ENCODE measurements around the gene BANF1.
A peak's percentile ranks its signal among the peaks of the same experiment; 100 is the strongest.

BANF1 gene

DNA sequence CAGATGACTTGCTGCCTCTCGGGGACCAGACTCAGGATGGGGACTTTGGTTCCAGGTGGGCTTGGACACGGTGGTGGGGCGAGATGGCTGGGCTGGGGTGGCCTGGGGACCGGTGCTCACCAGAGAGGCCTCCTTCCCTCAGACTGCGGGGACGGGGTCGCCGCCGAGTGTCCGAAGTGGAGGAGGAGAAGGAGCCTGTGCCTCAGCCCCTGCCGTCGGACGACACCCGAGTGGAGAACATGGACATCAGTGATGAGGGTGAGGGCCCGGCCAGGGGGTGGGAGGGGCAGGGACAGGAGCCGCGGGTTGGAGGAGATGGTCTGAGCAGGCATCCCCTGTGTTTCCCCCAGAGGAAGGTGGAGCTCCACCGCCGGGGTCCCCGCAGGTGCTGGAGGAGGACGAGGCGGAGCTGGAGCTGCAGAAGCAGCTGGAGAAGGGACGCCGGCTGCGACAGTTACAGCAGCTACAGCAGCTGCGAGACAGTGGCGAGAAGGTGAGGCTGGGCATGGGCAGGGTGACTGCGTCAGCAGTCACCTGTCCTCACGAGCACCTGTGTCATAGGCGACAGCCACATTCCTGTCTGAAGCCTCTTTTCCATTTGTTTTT lies 34.9 kb upstream of the BANF1 start:
- Histone ChIP-seq H2BK15ac (replicated peaks; ENCODE audit: low read depth) (no peak overlapping the region), H3K27ac (ENCODE audit: low read depth, low read length) (no peak overlapping the region), H3K27me3 (ENCODE audit: insufficient read depth, low read length, poor library complexity) (no peaks in the 10 kb centered on the region), H3K9ac (ENCODE audit: low read length) (no peak overlapping the region), H2BK120ac (ENCODE audit: low read depth, low read length) (no peak overlapping the region), H3K36me3 (ENCODE audit: control insufficient read depth, insufficient read depth, low read length) (peaks cover 13% of the 10 kb centered on the region), H3K79me2 (ENCODE audit: control insufficient read depth, insufficient read depth, low read length) (peaks cover 15% of the 10 kb centered on the region), H3K4me2 (ENCODE audit: low read length) (no peak overlapping the region), H2AK5ac (ENCODE audit: low read length) (no peak overlapping the region), H2BK5ac (ENCODE audit: low read length) (no peak overlapping the region), H3K4me1 (ENCODE audit: control insufficient read depth, low read depth, low read length) (peaks cover 3% of the 10 kb centered on the region), H3K23ac (ENCODE audit: low read length) (no peak overlapping the region), H4K8ac (ENCODE audit: low read depth, low read length) (no peak overlapping the region), H3K79me1 (ENCODE audit: low read length) (peaks cover 18% of the 10 kb centered on the region), H3K56ac (ENCODE audit: low read length) (no peak overlapping the region), H3K4me3 (ENCODE audit: low read length) (no peak overlapping the region), H3K18ac (ENCODE audit: low read length) (no peak overlapping the region), H3K4ac (ENCODE audit: low read depth, low read length) (no peak overlapping the region), H4K5ac (ENCODE audit: low read length) (no peak overlapping the region)
- WGBS (ENCODE audit: extremely low coverage, insufficient coverage, low lambda C conversion rate): no CpG with 5 or more reads among the region's 30 CpGs
- no peak for DNase-seq

GRCh38 chr11:65968600-65969482 lies 33.5 kb upstream of the BANF1 start:
- no peak overlapping the region for H3K4ac ChIP-seq (ENCODE audit: low read depth, low read length)
- peaks cover 8% of the 10 kb centered on the region for H3K79me1 ChIP-seq (ENCODE audit: low read length)
- H3K23ac ChIP-seq (ENCODE audit: low read length): no peak overlapping the region
- no peak overlapping the region for H2BK15ac ChIP-seq (replicated peaks; ENCODE audit: low read depth)
- H3K9ac ChIP-seq (ENCODE audit: low read length): no peak overlapping the region
- no peak overlapping the region for H4K8ac ChIP-seq (ENCODE audit: low read depth, low read length)
- peaks cover 14% of the 10 kb centered on the region for H3K36me3 ChIP-seq (ENCODE audit: control insufficient read depth, insufficient read depth, low read length)
- H3K79me2 ChIP-seq (ENCODE audit: control insufficient read depth, insufficient read depth, low read length): peaks cover 5% of the 10 kb centered on the region
- peak; percentile 22 for DNase-seq
- H3K27me3 ChIP-seq (ENCODE audit: insufficient read depth, low read length, poor library complexity): no peaks in the 10 kb centered on the region
- H3K18ac ChIP-seq (ENCODE audit: low read length): no peak overlapping the region
- H3K4me2 ChIP-seq (ENCODE audit: low read length): no peak overlapping the region
- H2BK120ac ChIP-seq (ENCODE audit: low read depth, low read length): no peak overlapping the region
- no peak overlapping the region for H3K4me3 ChIP-seq (ENCODE audit: low read length)
- no peak overlapping the region for H2BK5ac ChIP-seq (ENCODE audit: low read length)
- no peaks in the 10 kb centered on the region for H3K4me1 ChIP-seq (ENCODE audit: control insufficient read depth, low read depth, low read length)
- no peak overlapping the region for H3K27ac ChIP-seq (ENCODE audit: low read depth, low read length)
- WGBS (ENCODE audit: extremely low coverage, insufficient coverage, low lambda C conversion rate): no CpG with 5 or more reads among the region's 15 CpGs
- no peak overlapping the region for H2AK5ac ChIP-seq (ENCODE audit: low read length)
- H4K5ac ChIP-seq (ENCODE audit: low read length): no peak overlapping the region
- H3K56ac ChIP-seq (ENCODE audit: low read length): no peak overlapping the region

DNA sequence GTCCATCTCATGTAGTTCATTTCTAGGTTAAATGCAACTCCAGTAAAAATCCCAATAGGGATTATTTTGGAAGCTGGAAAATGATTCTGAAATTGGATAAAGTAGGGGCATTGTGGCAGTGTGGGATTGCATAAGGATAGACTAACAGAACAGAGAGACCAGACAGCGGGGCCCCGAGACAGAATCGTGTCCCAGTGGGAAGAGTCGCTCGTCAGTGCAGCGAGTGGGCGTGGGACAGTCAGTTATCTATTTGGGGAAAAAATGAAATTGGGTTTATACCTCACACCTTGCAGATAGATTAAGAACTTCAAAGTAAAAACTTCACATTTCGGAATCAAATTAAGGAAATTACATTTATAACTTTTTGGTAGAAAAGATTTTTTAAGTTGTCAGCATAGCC lies 30.2 kb upstream of the BANF1 start:
- Histone ChIP-seq H3K4ac (ENCODE audit: low read depth, low read length) (no peak overlapping the region), H3K79me2 (ENCODE audit: control insufficient read depth, insufficient read depth, low read length) (no peaks in the 10 kb centered on the region), H2BK120ac (ENCODE audit: low read depth, low read length) (no peak overlapping the region), H3K4me3 (ENCODE audit: low read length) (no peak overlapping the region), H2BK5ac (ENCODE audit: low read length) (no peak overlapping the region), H4K8ac (ENCODE audit: low read depth, low read length) (no peak overlapping the region), H3K9ac (ENCODE audit: low read length) (no peak overlapping the region), H3K36me3 (ENCODE audit: control insufficient read depth, insufficient read depth, low read length) (peaks cover 8% of the 10 kb centered on the region), H3K56ac (ENCODE audit: low read length) (no peak overlapping the region), H3K27me3 (ENCODE audit: insufficient read depth, low read length, poor library complexity) (no peaks in the 10 kb centered on the region), H3K18ac (ENCODE audit: low read length) (no peak overlapping the region), H4K5ac (ENCODE audit: low read length) (no peak overlapping the region), H3K4me1 (ENCODE audit: control insufficient read depth, low read depth, low read length) (no peaks in the 10 kb centered on the region), H3K79me1 (ENCODE audit: low read length) (peaks cover 2% of the 10 kb centered on the region), H3K23ac (ENCODE audit: low read length) (no peak overlapping the region), H3K27ac (ENCODE audit: low read depth, low read length) (no peak overlapping the region), H2BK15ac (replicated peaks; ENCODE audit: low read depth) (no peak overlapping the region), H3K4me2 (ENCODE audit: low read length) (no peak overlapping the region), H2AK5ac (ENCODE audit: low read length) (no peak overlapping the region)
- no CpG with 5 or more reads among the region's 8 CpGs for WGBS (ENCODE audit: extremely low coverage, insufficient coverage, low lambda C conversion rate)
- no peak for DNase-seq

GRCh38 chr11:65973439-65974110 lies 28.7 kb upstream of the BANF1 start:
- Histone ChIP-seq H2AK5ac (ENCODE audit: low read length) (no peak overlapping the region), H3K27me3 (ENCODE audit: insufficient read depth, low read length, poor library complexity) (no peaks in the 10 kb centered on the region), H3K23ac (ENCODE audit: low read length) (no peak overlapping the region), H3K79me1 (ENCODE audit: low read length) (peaks cover 2% of the 10 kb centered on the region), H2BK120ac (ENCODE audit: low read depth, low read length) (no peak overlapping the region), H3K4me1 (ENCODE audit: control insufficient read depth, low read depth, low read length) (no peaks in the 10 kb centered on the region), H3K4ac (ENCODE audit: low read depth, low read length) (no peak overlapping the region), H3K18ac (ENCODE audit: low read length) (no peak overlapping the region), H3K4me2 (ENCODE audit: low read length) (no peak overlapping the region), H4K8ac (ENCODE audit: low read depth, low read length) (no peak overlapping the region), H3K9ac (ENCODE audit: low read length) (no peak overlapping the region), H3K79me2 (ENCODE audit: control insufficient read depth, insufficient read depth, low read length) (no peaks in the 10 kb centered on the region), H2BK5ac (ENCODE audit: low read length) (no peak overlapping the region), H3K56ac (ENCODE audit: low read length) (no peak overlapping the region), H2BK15ac (replicated peaks; ENCODE audit: low read depth) (no peak overlapping the region), H3K4me3 (ENCODE audit: low read length) (no peak overlapping the region), H3K36me3 (ENCODE audit: control insufficient read depth, insufficient read depth, low read length) (peaks cover 8% of the 10 kb centered on the region), H3K27ac (ENCODE audit: low read depth, low read length) (no peak overlapping the region), H4K5ac (ENCODE audit: low read length) (no peak overlapping the region)
- WGBS (ENCODE audit: extremely low coverage, insufficient coverage, low lambda C conversion rate): no CpG with 5 or more reads among the region's 13 CpGs
- no peak for DNase-seq

- Histone ChIP-seq H2BK5ac (ENCODE audit: low read length) (no peak overlapping the region), H4K5ac (ENCODE audit: low read length) (no peak overlapping the region), H4K8ac (ENCODE audit: low read depth, low read length) (no peak overlapping the region), H3K4me2 (ENCODE audit: low read length) (no peak overlapping the region), H3K79me2 (ENCODE audit: control insufficient read depth, insufficient read depth, low read length) (no peaks in the 10 kb centered on the region), H3K23ac (ENCODE audit: low read length) (no peak overlapping the region), H3K9ac (ENCODE audit: low read length) (no peak overlapping the region), H3K56ac (ENCODE audit: low read length) (no peak overlapping the region), H3K4me1 (ENCODE audit: control insufficient read depth, low read depth, low read length) (no peaks in the 10 kb centered on the region), H2BK120ac (ENCODE audit: low read depth, low read length) (no peak overlapping the region), H3K27ac (ENCODE audit: low read depth, low read length) (no peak overlapping the region), H3K18ac (ENCODE audit: low read length) (no peak overlapping the region), H3K27me3 (ENCODE audit: insufficient read depth, low read length, poor library complexity) (no peaks in the 10 kb centered on the region), H3K4ac (ENCODE audit: low read depth, low read length) (no peak overlapping the region), H3K36me3 (ENCODE audit: control insufficient read depth, insufficient read depth, low read length) (peaks cover 4% of the 10 kb centered on the region), H3K79me1 (ENCODE audit: low read length) (no peaks in the 10 kb centered on the region), H3K4me3 (ENCODE audit: low read length) (no peak overlapping the region), H2BK15ac (replicated peaks; ENCODE audit: low read depth) (no peak overlapping the region), H2AK5ac (ENCODE audit: low read length) (no peak overlapping the region)
- no peak for DNase-seq
- no CpG with 5 or more reads among the region's 9 CpGs for WGBS (ENCODE audit: extremely low coverage, insufficient coverage, low lambda C conversion rate)
Observed at GRCh38 chr11:65975771-65976170, 26.5 kb upstream of the BANF1 start.
